Adrenal gland (tissue), 5 donors: ENCODE results near the gene TCF19.

Experiments used
- CTCF ChIP-seq, 6 experiments: fragments of 450-650 bp in 4 of 6; fragments of 200-600 bp in 2 of 6; sonication (generic) in 1 of 6; IDR thresholded peaks; 1 replicate in 5 of 6; 2 replicates in 1 of 6; pipeline versions ENCODE4 v1.5.1 to v1.8.0; 2016 to 2021; ENCODE audit warnings: antibody characterized with exemption in 6 of 6, mild to moderate bottlenecking in 2 of 6, moderate library complexity in 1 of 6
- POLR2A ChIP-seq, 2 donors: fragments of 450-650 bp; IDR thresholded peaks; one replicate each; pipeline ENCODE4 v1.6.1; 2017; ENCODE audit warnings: antibody characterized with exemption in 2 of 2, mild to moderate bottlenecking in 2 of 2, moderate library complexity in 1 of 2
- donor health status: DM: no; HTN: no; CAD: no.

- TF ChIP-seq CTCF (IDR thresholded peaks at IDR 0.05) (no peak), POLR2A (IDR thresholded peaks at IDR 0.05) (no peak)
Observed at GRCh38 chr6:31210741-31211532, 52.5 kb downstream of the TCF19 start.
